Measurements from ENCODE around the gene CBX8.

DNA sequence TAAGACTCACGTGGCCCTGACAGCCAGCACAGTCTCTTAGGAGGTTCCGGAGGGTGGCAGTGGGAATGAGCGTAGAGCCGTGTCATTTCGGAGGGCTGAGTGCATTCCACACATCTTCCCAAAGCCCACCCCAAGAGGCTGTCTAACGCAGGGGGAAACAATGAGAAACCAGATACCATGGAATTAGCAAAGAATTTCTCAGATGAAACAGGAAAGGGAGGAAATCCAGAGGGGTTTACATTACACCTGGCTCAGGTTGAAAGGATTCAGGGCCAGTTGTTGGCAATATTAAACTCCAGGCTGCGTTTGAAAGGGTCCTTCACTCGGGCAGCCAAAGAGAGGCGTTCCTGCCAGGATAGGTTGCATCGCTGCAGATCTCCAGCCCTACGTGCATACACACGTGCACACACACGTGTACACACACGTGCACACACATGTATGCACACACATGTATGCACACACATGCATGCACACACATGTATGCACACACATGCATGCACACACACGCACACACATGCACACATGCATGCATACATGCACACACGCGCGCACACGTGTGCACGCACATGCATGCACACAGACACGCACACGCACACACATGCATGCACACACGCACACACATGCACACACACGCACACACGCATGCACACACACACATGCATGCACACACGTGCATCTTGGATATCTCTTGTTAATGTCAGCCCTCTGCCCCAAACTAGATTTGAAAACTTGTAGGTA is 30.1 kb upstream of the CBX8 start:
- TF ChIP-seq, protein P1, sequence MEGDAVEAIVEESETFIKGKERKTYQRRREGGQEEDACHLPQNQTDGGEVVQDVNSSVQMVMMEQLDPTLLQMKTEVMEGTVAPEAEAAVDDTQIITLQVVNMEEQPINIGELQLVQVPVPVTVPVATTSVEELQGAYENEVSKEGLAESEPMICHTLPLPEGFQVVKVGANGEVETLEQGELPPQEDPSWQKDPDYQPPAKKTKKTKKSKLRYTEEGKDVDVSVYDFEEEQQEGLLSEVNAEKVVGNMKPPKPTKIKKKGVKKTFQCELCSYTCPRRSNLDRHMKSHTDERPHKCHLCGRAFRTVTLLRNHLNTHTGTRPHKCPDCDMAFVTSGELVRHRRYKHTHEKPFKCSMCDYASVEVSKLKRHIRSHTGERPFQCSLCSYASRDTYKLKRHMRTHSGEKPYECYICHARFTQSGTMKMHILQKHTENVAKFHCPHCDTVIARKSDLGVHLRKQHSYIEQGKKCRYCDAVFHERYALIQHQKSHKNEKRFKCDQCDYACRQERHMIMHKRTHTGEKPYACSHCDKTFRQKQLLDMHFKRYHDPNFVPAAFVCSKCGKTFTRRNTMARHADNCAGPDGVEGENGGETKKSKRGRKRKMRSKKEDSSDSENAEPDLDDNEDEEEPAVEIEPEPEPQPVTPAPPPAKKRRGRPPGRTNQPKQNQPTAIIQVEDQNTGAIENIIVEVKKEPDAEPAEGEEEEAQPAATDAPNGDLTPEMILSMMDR (IDR thresholded peaks at IDR 0.05; ENCODE audit: insufficient read depth, low read length, poor library complexity, severe bottlenecking): no peak
- TF ChIP-seq EZH2phosphoT487 (conservative IDR thresholded peaks at IDR 0.05; ENCODE audit: low read length): no peak
